OCI-LY7 (cell line): ENCODE data around the gene KIAA1210. TPM values are rescaled to one million over a fixed set of nuclear protein-coding genes. Genes with fewer than 3 reads are reported as not detected.

ENCODE experiments used
- BruUV-seq: library from RNA; stranded (reverse); fragments of 400-500 nt; replicated peaks from 2 replicates; lab custom pipeline; 2021; lab: Mats Ljungman, UMichigan
- CTCF ChIA-PET: fragments of 300-600 bp; sonication (Branson Sonifier 250); formaldehyde crosslinking; loops from one replicate; lab custom pipeline; 2022; ENCODE audit warnings: antibody characterized with exemption; ENCODE audit not compliant: unreplicated experiment; lab: Charles Lee
- POLR2A ChIA-PET: fragments of 300-600 bp; sonication (Branson Sonifier 250); formaldehyde crosslinking; loops from one replicate; lab custom pipeline; 2022; ENCODE audit warnings: antibody characterized with exemption; lab: Charles Lee
- DNase-seq: peaks from one replicate; pipeline ENCODE4 v3.0.0-alpha.2; 2015; ENCODE audit warnings: low spot score
- H2AFZ ChIP-seq: fragments of 200-600 bp; sonication (generic), shearing (Covaris generic); 2 replicates; pipeline ENCODE4 v1.6.1; 2014; ENCODE audit warnings: mild to moderate bottlenecking, antibody characterized with exemption, low read length, moderate library complexity
- H3K27ac ChIP-seq: fragments of 200-600 bp; sonication (generic); 2 replicates; pipeline ENCODE4 v1.5.1; 2014; ENCODE audit warnings: mixed run types, low read depth, mild to moderate bottlenecking, moderate library complexity, low read length, inconsistent platforms; ENCODE audit not compliant: poor library complexity, severe bottlenecking
- H3K36me3 ChIP-seq: fragments of 200-600 bp; sonication (generic); 2 replicates; pipeline ENCODE4 v1.6.1; 2014; ENCODE audit warnings: mild to moderate bottlenecking, antibody characterized with exemption, low read length, moderate library complexity, mixed read lengths; ENCODE audit not compliant: insufficient read depth
- H3K4me1 ChIP-seq: fragments of 200-600 bp; sonication (generic); 2 replicates; pipeline ENCODE4 v1.5.1; 2014; ENCODE audit warnings: mild to moderate bottlenecking, low read length; ENCODE audit not compliant: insufficient read depth, poor library complexity, severe bottlenecking
- H3K4me2 ChIP-seq: fragments of 200-600 bp; sonication (generic); 2 replicates; pipeline ENCODE4 v1.6.1; 2014; ENCODE audit warnings: mild to moderate bottlenecking, low read length
- H3K4me3 ChIP-seq: fragments of 200-600 bp; sonication (generic); 2 replicates; pipeline ENCODE4 v1.5.1; 2014; ENCODE audit warnings: mild to moderate bottlenecking, low read depth, low read length; ENCODE audit not compliant: poor library complexity, severe bottlenecking
- H3K79me2 ChIP-seq: fragments of 200-600 bp; sonication (generic); 2 replicates; pipeline ENCODE4 v1.6.1; 2016; ENCODE audit warnings: low read depth, mild to moderate bottlenecking, low read length, moderate library complexity, mixed read lengths; ENCODE audit not compliant: insufficient read depth
- H3K9me2 ChIP-seq: fragments of 200-600 bp; sonication (generic); 2 replicates; pipeline ENCODE4 v1.6.1; 2016; ENCODE audit warnings: mild to moderate bottlenecking, low read length, mixed read lengths; ENCODE audit not compliant: insufficient read depth
- H3K9me3 ChIP-seq: fragments of 200-600 bp; sonication (generic); 2 replicates; pipeline ENCODE4 v1.6.1; 2014; ENCODE audit warnings: mild to moderate bottlenecking, mixed run types, low read length, mixed read lengths
- H4K20me1 ChIP-seq: fragments of 200-600 bp; sonication (generic); 2 replicates; pipeline ENCODE4 v1.6.1; 2014; ENCODE audit warnings: mild to moderate bottlenecking, antibody characterized with exemption, low read length, moderate library complexity, mixed read lengths; ENCODE audit not compliant: insufficient read depth
- EZH2phosphoT487 ChIP-seq: fragments of 200-600 bp; sonication (generic); IDR thresholded peaks from 2 replicates; pipeline ENCODE4 v1.6.1; 2018; ENCODE audit warnings: low read depth, borderline replicate concordance, mild to moderate bottlenecking, mixed run types, antibody characterized with exemption, low read length, moderate library complexity, mixed read lengths
- intact Hi-C: fragments of 100-400 bp; cut with micrococcal nuclease; formaldehyde crosslinking; loops from one replicate; pipeline ENCODE4 v1.10.0; 2022; ENCODE audit not compliant: unreplicated experiment
- total RNA-seq, 2 experiments: library from RNA; depleted of rRNA in 1 of 2; stranded (reverse); fragments of >200 nt in 1 of 2; shearing (Covaris generic) in 1 of 2; gene quantifications; 2 replicates each; pipeline ENCODE4 v1.2.3, GENCODE V29; 2014 to 2022
- TF ChIP-seq, protein P1 (sequence below): fragments of 200-600 bp; sonication (generic); conservative IDR thresholded peaks from 2 replicates; pipeline ENCODE4 v1.5.1; 2014; ENCODE audit warnings: mild to moderate bottlenecking, antibody characterized with exemption, low read length, moderate library complexity, mixed read lengths

KIAA1210 gene
- total RNA-seq, 2 experiments from 2014 or later: not detected

DNA sequence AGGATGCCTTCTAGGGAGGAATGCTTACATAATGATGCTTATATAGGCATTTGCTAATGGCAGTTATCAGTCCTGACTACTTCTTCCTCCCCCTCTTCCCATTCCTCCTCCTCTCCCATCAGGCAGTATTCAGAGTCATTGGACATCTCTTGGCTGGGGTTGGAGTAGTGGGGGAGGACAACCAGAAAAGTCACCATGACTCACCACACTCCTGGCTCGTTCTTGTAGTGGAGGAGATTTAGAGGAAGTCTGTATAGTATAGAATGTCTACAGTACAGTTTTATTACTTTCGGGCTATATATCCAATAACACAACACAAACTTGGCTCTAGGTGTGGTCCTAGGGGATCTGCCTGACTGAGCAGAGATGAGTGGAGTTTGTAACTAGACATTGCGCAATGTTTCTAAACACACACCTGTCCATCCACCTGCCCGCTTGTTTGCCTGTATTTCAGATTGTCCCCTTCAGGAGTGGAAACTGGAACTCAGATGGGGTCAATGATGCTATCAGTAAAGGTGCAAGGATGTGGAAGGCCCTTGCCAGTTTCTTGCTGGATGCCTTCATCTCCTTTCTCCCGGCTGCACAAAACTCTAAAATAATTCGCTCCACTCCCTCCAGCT, 27.9 kb upstream of the KIAA1210 start:
- ChIA-PET POLR2A (no interaction called here), CTCF (no interaction called here)
- no peaks in the 10 kb centered on the region for H3K79me2 ChIP-seq
- no TSS peak for BruUV-seq
- no peaks in the 10 kb centered on the region for H4K20me1 ChIP-seq
- no peak overlapping the region for H3K27ac ChIP-seq
- H3K4me2 ChIP-seq: no peak overlapping the region
- no peaks in the 10 kb centered on the region for H3K9me2 ChIP-seq
- no peak overlapping the region for H3K4me3 ChIP-seq
- DNase-seq: no peak
- H3K4me1 ChIP-seq: no peaks in the 10 kb centered on the region
- H3K36me3 ChIP-seq: no peaks in the 10 kb centered on the region
- H2AFZ ChIP-seq: no peak overlapping the region
- TF ChIP-seq, protein P1, sequence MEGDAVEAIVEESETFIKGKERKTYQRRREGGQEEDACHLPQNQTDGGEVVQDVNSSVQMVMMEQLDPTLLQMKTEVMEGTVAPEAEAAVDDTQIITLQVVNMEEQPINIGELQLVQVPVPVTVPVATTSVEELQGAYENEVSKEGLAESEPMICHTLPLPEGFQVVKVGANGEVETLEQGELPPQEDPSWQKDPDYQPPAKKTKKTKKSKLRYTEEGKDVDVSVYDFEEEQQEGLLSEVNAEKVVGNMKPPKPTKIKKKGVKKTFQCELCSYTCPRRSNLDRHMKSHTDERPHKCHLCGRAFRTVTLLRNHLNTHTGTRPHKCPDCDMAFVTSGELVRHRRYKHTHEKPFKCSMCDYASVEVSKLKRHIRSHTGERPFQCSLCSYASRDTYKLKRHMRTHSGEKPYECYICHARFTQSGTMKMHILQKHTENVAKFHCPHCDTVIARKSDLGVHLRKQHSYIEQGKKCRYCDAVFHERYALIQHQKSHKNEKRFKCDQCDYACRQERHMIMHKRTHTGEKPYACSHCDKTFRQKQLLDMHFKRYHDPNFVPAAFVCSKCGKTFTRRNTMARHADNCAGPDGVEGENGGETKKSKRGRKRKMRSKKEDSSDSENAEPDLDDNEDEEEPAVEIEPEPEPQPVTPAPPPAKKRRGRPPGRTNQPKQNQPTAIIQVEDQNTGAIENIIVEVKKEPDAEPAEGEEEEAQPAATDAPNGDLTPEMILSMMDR: no peak
- no peak for TF ChIP-seq EZH2phosphoT487
- intact Hi-C loops: no loop called here
- no peaks in the 10 kb centered on the region for H3K9me3 ChIP-seq

DNA sequence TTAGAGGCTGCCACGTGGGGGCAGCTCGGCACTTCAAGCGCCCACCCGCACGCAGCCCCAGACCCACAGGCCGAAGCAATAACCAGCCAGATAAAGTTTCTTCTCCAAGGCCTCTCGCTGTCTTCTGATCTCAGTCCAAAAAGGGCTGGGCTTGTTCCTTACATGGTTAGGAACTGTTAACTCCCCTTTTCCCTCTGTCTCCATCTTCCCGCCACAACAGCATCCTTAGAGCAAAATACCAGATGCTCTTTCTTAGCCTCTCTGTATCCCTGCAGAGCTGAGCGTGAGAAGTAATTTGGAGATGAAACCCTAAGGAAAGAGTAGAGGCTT, 23.4 kb upstream of the KIAA1210 start:
- no peak for DNase-seq
- H3K4me3 ChIP-seq: no peak overlapping the region
- intact Hi-C loops: no loop called here
- no peak for TF ChIP-seq EZH2phosphoT487
- TF ChIP-seq, protein P1: no peak
- H3K4me2 ChIP-seq: no peak overlapping the region
- ChIA-PET POLR2A (no interaction called here), CTCF (no interaction called here)
- no peaks in the 10 kb centered on the region for H3K9me2 ChIP-seq
- H2AFZ ChIP-seq: no peak overlapping the region
- no peaks in the 10 kb centered on the region for H3K36me3 ChIP-seq
- H3K79me2 ChIP-seq: no peaks in the 10 kb centered on the region
- no peak overlapping the region for H3K27ac ChIP-seq
- no peaks in the 10 kb centered on the region for H3K9me3 ChIP-seq
- BruUV-seq: no TSS peak
- no peaks in the 10 kb centered on the region for H4K20me1 ChIP-seq
- no peaks in the 10 kb centered on the region for H3K4me1 ChIP-seq

DNA sequence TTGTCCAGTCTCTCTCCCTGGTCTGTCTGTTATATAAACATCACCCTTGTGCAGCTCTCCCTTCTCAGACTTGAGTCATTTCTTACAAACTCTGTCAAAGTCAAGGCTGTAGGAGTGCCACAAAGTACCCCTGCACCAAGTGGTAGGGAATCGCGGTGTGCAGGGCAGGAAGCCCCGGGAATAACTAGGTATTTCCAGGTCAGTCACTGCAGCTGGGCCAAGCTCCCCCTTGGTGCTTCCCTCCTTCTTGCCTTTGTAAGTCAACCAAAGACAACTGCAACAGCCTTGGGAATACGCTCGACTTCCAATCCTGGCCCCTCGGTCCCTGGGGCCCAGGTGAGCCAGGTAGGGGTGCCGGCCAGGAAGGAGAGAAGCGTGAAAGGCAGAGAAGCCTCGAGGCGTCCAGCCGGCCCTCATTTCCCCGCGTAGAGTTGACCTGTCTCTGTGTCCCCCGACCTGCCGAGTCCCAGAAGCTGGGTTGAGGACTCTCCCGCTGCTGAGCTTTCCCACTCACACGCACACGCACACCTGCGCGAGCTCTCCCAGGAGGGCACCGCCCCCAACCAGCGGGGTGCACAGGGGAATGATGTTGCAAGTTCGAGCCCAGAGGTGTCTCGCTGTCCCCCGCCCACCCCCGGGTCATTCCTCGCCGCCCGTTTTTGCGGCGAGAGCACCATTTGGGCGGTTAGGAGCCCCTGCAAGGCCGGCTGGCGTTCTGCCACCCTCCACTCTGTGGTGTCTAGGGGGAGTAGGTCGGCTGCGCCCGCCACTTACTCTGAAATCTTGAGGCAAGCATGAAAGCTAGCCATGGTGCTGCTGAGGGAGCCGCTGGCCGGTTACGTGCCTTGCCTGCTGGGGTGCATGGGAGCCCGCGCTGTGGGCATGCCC, 22.8 kb upstream of the KIAA1210 start:
- intact Hi-C loops: no loop called here
- POLR2A ChIA-PET: no interaction called here

More for the DNA sequence above, 22.8 kb upstream of the KIAA1210 start:
- DNase-seq: no peak
- Histone ChIP-seq H3K79me2 (no peaks in the 10 kb centered on the region), H3K36me3 (no peaks in the 10 kb centered on the region), H4K20me1 (no peaks in the 10 kb centered on the region), H3K4me1 (no peaks in the 10 kb centered on the region), H3K9me3 (no peaks in the 10 kb centered on the region), H3K9me2 (no peaks in the 10 kb centered on the region), H3K4me2 (no peak overlapping the region), H2AFZ (no peak overlapping the region), H3K27ac (no peak overlapping the region), H3K4me3 (no peak overlapping the region)
- TF ChIP-seq EZH2phosphoT487: no peak
- TF ChIP-seq, protein P1: no peak
- BruUV-seq: no TSS peak
- CTCF ChIA-PET: interaction anchor here (0.6 kb wide), 1 partner anchor 1290 kb away, joined by 3 read pairs; no protein-coding TSS in a partner anchor
